Activated CD4-positive, alpha-beta T cell treated with anti-CD3 and anti-CD28 coated beads, Interleukin-2, amount 50 U/mL, for 16 hours (primary cell): ENCODE results near the gene CELSR3.

Experiments used
- DNase-seq: peaks from one replicate; pipeline ENCODE4 v3.0.0-alpha.2; 2020

CELSR3 gene

DNA sequence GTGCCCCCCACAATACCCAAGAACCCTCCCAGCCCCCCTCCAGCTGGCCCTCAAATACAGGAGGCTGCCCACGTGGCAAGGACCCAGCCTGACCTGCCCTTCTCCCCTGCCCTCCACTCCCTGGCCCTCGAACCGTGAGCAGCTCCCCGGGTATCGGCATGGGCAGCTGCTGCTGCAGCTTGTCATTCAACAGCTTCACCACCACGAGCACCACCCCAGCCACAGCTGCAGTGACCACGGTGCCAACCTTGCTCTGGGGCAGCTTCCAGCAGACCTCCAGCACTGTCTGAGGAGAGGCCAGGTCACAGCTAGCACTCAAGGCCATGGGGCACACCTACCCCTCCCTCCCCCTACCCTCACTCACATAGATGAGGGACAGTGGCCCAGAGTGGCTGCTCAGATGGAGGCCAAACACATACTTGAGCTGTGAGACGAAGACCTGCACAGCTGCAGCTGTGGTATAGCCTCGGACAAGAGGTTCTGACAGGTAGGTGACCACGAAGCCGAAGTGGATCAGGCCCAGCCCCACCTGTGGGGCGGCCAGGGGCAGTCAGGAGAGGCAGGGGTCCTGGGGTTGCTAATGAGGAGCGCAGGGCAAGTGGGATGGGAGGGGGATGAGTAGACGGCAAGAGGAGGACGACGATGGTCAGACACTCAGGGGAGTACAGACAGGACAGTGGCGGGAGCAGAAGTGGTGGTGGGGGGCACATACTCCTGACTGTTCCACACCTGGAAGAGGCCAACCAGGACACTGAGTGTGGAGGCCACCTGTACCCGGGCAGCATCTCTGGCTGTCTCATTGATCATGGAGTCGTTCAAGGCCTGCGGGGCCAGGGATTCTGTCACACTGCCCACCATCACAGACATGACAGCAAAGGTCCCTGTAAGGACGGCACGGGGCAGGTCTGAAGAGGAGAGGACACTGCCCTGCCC is 30.9 kb downstream of the CELSR3 start:
- no peak for DNase-seq

DNA sequence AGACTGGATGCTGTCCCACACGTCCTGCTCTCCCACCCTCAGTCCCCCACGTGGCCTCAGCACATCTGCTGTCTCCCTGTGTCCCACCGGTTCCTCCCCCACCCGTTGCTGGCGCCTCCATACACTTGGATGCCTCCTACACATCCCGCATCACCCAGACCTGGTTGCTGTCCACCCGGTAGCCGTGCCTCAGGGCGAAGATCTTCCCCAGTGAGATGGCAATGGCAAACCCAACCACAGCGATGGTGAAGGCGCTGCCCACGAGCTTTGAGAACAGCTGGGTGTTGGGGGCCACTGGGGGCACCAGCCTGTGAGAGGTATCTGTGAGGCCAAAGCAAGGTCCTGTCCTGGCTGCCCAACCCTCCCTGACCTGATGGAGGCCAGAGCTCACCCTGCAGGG is 31.9 kb downstream of the CELSR3 start:
- DNase-seq, result no peak

DNA sequence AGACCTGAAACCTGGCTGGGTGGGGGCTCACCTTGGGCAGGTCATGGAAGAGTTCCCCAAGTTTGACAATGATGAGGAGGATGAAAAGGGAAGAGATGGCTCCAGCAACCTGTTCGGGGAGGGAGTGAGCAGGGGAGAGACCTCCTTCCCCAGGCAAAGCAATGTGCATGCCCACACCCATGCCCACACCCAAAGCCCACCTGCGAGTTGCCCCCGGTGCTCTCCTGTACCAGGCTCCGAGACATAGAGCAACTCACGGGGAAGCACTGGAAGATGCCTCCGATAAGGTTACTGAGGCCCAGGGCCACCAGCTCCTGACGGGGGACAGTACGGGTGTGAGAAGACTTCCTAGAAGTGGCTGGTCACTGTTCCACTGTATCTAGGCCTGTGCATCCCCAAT is 32.3 kb downstream of the CELSR3 start:
- no peak for DNase-seq

DNA sequence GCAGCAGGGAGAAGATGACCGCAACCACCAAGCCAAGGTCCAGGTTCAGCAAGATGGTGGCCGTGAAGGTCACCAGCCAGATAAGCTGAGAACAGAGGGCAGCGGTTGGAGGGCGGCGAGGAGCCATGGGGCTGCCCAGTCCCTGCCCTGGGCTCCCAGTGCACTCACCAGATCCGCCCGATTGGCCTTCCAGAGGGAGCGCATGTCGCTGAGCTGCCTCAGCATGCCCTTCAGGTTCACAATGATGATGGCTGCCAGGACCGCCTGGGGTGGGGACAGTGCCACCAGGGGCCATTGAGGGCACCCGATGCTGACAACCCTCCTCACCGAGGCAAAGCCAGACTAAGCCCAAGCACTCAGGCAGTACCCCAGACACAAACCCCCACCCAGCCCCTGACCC is 32.8 kb downstream of the CELSR3 start:
- no peak for DNase-seq

DNA sequence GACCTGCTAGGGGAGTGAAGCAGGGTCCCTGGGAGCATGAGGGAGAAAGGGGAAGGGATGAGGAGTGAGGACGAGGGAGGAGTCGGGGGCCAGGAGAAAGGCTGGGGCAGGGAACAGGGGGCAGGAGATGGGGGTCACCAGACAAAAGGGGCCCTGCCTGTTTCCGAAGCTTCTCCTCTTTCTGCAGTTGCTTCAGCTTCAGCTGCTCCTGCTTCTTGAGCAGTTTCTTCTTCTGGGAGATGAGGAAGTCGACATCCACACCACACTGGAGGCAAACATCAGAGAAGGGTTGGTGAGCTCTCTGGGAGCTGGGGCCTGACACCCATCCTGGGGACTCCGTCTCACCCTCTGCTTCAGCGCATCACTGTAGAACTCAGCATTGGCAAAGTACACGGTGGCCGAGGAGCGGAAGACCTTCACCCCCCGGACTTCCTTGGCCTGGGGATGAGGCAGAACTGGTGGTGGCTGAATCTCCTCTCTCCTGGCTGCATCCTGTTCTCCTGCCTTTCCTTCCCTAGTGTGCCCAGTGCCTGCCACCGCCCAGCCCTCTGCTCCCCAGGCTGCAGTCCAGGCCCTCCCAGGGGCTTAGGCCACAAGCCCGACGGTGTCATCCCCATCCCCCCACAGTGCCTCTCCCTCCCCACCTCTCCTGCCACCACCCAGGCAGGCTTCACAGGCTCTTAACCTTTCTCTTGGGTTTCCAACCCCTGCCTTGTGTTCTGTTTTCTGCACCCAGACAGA is 34.2 kb downstream of the CELSR3 start:
- DNase-seq, result no peak

DNA sequence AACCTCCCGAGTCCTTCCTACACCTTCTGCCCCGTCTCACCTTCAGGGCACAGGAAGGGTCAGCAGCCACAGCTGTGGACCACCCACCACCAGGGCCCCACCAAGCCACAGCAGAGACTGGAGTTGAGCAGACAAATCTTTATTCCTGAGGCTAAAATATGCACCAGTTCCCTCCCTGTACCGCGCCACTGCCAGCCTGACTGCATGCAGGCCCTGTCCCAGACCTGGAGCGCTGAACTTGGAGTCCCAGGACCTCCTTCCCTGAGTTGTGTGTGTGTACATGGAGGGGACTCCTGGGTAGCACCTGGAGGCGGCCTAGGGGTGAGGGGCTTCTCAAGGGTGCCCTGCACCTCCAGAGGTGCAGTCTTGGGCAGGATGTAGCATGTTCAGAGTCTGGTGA is 37.1 kb downstream of the CELSR3 start:
- DNase-seq, result no peak

DNA sequence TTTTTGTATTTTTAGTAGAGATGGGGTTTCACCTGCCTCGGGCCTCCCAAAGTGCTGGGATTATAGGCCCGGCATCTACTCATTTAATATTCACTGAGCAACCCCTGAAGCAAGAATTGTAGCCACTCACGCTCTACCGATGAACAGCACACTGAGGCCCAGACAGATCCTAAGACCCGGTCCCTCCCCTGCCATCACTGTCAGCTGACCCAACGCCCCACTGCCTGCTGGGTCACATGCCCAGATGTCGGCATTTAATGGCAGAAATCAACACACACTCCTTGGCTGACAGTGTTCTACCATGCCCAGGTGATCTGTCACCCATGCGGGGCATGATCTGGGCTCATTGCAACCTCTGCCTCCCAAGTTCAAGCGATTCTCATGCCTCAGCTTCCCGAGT is 37.9 kb downstream of the CELSR3 start:
- DNase-seq, result no peak

DNA sequence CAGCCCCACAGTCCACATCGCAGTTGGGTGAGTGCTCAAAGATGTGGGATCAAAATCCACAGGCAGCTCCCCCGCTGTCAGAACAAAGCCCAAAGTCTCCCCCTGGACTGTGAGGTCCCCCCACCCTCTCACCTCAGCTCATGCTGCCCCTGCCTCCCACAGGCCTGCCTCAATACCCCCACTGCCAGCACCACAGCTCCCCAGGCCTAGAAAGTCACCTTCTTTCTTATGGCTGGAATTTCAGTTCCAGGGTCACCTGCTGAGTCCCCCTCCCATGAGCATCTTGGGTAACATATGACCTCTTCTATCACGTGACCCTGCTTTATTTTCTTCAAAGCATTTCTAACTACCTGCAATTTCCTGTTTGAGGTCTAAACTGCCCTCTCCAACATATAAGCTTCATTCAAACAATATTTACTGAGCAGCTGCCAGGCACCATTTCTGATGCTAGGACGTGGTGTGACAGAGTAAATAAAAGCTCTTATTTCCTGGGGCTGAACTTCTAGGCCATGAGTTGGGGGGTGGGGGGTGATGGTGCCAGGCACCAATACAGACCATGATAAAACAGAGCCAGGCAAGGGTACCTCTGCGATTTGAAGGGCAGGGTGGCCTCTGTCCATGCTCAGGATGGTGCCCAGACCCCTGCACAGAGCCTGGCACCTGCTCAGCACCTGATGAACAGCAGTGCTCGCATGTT is 38.7 kb downstream of the CELSR3 start:
- no peak for DNase-seq

DNA sequence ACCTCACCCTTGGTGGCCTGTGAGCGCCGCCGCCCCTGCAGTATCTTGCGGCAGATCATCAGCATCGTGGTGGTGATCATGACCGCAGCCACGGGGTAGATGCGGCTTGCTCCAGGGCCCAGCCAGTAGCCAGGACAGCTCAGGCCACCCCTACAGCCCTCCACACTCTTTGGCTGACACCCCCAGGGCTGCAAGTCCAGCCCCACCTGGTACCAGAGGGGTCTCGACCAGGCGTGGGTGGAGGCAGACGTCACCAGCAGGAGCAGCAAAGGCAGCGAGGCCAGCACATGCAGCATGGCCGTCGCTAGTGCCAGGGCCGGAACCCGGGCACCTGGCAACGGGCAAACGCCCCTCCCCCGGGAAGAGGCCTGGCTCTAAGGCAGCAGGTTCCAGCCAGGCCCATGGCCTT is 41.2 kb downstream of the CELSR3 start, which contains the start of gene TMEM89:
Gene TMEM89, minus strand, starts transcription at position 309 of the 409 bp plus-strand sequence. Its CDS starts 13 bp downstream, at position 296.
- DNase-seq, result no peak

DNA sequence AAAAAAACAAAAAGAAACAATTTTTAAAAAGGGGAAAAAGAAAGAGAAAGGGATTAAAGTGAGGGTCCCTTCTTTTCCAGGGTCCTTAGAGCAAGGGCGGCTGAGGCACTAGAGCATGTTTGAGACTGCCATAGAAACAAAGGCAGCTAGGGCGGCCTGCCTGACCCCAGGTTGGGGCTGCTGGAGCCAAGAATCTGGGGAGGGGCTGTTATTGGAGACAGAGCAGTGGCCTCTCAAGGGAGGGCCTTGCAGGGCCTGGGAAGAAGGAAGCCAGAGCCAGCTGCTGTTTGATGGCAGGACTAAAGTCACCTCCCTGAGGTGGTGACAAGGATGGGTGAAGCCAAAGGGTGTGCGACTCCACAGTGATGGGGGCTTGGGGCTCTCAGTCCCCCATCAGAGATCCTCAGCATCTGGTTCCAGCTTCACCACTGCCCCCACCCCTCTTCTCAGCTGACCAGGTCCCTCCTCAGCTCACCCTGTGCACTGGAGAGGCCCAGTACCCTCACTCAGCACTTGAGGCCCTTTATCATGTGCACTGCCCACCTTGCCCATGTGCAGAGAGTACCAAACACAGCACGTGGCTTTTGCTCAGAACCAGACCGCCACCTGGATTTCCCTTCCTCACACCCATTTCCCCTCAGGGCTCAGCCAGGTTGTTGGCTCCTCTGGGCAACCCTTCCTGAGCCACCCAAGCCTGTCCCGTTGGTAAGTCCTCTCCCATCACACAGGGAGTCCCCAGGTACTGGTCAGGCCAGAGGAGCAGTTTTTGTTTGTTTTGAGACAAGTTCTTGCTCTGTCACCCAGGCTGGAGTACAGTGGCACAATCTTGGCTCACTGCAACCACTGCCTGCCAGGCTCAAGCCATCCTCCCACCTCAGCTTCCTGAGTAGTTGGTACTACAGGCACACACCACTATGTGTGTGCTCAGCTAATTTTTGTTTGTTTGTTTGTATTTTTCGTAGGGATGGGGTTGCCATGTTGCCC is 42.9 kb downstream of the CELSR3 start:
- no peak for DNase-seq

DNA sequence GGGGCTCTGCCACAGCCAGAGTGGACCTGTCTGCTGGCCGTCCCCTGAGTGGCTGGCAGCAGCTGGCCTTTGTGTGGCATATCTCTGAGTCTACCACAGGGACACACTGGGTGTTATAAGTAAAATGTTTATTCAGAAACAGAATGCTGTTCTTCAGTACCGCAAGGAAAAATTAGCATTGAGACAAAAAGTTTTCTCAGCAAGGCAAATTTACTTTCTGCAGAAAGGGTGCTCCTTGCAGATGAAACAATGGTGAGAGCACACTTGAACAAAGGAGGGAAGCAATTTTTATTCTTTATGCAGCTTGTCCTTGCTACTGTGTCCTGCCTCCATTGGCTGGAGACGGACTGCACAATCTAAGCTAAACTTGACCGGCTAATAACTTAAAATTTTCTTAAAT is 45.1 kb downstream of the CELSR3 start:
- no peak for DNase-seq

DNA sequence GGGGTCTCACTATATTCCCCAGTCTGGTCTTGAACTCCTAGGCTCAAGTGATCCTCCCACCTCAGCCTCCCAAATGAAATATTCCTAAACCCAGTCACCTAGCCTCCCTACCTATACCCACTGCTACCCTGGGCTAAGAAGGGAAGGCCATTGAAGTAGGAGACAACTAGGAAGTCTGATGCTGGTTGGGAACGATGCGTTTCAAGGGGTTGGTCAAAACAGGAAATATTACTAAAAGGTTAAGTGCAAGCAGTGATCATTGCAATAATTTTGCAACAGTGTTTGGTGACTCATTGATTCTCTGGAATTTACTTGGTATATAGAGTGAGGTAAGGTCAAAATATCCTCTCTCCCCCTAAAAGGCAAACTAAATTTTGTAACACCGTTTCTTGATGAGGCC is 48.6 kb downstream of the CELSR3 start:
- peak; percentile 76 for DNase-seq

DNA sequence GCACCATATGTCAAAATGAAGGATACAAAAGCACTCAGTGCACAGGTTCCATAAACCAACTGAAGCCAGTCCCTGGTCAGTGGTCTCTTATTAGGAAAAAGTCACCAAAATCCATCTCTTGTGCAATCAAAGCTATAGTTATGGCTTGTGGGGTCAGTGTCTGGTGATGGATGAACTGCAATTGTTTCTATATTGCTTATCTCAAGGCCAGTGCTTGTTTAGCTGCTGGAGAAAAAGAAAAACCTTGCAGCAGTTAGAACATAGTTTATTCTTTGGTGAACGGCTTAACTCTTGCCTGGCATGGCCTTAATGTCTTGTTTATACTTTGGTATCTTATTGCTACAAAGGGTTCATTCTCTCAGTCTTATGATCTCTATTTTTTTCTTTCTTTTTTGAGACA is 50.4 kb downstream of the CELSR3 start:
- DNase-seq, result no peak

DNA sequence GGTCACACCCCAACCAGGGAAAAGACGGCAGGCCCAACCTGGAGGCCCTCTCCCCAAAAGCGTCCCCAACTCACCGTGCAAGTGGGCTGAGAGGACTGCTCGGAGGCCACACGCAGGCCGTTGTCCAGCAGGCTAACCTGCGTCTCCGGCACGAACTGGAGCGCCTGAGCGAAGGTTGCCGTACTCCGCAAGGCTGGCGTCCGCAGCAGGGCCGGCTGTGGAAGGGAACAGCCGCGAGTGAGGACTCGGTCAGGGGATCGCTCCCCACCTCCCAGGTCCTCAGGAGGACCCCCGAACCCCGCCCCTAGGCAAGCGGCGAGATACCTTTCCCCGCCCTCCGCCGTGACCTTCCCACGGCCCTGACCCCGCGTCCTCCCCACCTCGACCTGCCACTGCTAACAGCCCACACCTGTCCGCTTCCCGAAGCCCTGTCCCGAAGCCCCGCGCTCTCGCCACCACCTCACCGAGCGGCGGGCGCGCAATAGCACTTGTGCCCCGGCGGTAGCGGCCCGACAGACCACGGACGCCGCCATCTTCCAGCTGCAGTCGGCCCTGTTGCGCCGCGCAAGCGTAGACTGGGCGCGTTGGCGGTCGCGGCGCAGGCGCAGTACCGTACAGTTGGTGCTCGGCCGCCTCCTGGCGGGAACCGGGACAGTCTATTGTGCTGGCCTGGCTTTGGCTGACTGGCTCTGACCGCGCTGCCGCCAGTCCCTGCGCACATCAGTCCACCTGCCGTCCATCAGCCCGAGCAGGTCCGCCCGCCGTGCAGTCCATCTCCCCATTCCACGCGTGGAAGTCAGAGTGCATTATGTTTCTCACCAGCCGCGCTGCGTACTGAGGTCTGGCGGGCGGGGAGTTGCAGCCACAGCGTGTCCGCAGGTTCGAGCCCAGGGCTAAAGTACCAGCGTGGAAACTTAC is 53.3 kb downstream of the CELSR3 start, which contains the start of gene UQCRC1:
Gene UQCRC1, minus strand, starts transcription at position 559 of the 918 bp plus-strand sequence. Its CDS starts 26 bp downstream, at position 533.
- DNase-seq, result peak; percentile 95

DNA sequence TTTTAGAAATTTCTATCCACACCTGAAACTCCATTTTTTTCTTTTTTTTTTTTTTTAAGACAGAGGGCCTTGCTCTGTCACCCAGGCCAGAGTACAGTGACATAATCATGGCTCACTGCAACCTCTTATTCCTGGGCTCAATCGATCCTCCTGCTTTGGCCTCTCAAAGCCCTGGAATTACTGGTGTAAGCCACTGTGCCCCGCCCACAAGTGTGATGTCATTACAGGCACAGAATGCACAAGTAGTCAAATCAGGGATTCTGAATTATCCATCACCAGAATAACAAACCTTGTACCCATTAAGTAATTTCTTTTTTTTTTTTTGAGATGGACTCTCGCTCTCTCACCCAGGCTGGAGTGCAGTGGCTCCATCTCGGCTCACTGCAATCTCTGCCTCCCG is 55.2 kb downstream of the CELSR3 start:
- DNase-seq, result no peak

DNA sequence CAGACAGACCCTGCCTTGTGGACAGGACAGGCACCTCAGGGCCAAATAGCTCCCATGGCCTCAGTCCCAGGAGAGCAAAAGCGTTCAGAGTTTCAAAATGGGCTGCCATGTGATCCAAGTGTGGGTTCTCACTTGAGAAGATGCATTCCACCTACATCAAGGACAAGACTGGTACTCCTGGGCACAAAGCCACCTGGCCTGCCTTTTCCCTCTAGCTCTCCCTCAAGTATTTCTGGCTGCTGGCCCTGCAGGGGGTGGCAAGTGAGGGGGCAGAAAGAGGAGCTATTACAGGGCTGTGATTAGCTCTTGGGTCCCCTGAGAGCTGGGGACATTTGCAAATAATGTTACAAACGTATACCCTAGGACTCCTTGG is 61.1 kb downstream of the CELSR3 start:
- no peak for DNase-seq

DNA sequence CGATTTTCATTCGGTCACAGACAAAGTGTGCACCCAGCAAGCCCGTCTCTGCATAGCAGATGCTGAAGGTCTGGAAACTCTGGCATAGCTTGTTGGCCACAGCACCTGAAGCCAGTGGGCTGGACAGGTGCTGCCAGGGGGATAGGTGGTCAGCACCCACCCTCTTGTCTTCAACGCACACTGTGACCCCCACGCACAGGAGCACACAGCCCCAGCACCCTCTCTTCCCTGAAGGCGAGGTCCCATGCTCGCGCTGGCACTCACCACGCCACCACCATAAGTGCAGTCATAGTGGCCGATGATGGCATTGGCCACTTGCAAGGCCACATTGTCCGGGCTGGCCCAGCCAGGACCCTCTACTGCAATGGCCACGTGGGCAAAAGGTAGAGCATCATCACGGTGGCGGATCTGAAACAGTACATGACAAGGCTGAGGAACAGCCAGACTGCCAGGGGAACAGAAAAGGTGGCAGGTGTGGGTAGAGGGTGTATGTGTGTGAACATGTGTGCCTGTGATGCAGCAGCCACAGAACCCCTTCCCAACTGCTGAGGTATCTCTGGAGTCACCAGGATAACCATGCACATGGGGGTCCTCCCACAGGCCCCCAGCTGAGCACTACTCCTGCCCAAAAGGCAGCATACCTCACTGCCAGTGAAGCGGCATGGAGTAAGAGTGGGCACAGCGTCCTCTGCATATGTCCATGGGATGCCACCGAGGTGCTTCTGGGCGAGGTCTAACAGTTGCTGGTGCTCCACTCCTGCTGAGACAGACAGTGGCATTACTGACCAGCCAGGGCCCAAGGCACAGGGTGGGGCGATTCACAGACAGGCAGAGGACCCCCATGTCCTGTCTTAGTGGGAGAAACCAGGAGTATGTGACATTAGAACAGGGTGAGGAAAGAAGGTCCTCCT is 61.7 kb downstream of the CELSR3 start:
- no peak for DNase-seq

DNA sequence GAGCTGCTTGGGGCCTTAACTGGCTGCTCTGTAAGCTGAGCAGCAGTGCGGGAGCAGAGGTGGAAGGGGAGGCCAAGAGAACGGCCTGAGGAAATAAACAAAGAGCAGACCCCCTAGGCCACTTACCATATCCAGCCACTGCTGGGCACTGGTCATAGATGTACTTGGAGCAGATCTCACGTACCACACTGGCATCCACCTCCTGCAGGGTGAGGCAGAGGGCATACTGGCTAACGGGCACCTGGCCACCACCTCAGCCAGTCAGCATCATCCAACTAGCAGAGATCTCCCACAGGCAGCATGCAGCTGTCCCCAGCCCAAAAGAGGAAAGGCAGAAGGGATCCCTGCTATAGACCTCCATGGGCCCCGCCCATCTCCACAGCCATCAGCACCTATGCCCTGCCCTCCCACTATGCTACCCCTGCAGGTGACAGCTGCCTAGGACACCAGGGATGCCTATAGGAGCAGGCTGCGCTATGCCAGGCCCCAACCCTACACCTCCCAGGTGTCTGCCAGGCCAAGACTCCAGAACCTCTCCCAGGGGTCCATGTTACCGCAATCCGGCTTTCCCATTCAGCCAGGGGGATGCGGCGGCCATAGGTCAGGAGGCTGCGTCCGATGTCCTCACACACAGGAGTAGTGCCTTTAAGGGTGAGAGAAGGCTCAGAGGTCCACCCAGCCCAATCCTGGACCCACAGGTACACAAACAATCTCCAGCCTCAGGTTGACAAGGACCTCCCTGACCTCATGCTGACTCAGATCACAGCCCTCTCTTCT is 63.0 kb downstream of the CELSR3 start:
- DNase-seq, result no peak

DNA sequence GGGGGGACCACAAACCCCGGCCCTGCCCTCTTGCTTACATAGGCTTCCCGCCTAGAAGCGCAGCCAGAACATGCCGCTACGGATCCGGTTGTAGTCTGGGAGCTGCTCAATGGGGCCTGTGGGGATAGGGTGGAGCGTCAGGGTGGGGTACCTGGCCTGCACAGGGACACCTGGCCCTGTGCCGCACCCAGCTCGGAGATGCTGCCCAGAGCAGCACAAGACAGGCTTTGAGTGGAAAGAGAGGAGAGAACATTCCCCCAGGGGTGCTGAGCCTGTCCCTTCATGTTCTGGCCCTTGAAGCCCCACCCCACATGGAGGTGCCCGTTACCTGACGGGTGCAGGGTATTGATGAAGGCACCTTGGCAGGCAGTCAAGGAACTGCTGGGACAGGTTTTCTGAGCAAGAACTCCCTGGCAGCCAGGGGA is 63.6 kb downstream of the CELSR3 start:
- no peak for DNase-seq
